ENCODE measurements around the gene ZNF367.
"Not testable (repeated sequence)": the region's sequence is repeated elsewhere in the genome, so short reads cannot be mapped to it uniquely, and the experiment has no call there.

ZNF367 gene

GRCh38 chr9:96399325-96399633 lies 18.9 kb downstream of the ZNF367 start:
- no peak for DNase-seq

GRCh38 chr9:96398582-96399324 lies 19.4 kb downstream of the ZNF367 start:
- DNase-seq: no peak

- DNase-seq: no peak
Measured at GRCh38 chr9:96395964-96396363, 22.2 kb downstream of the ZNF367 start.

GRCh38 chr9:96394832-96395496 lies 23.2 kb downstream of the ZNF367 start:
- no peak for DNase-seq

DNA sequence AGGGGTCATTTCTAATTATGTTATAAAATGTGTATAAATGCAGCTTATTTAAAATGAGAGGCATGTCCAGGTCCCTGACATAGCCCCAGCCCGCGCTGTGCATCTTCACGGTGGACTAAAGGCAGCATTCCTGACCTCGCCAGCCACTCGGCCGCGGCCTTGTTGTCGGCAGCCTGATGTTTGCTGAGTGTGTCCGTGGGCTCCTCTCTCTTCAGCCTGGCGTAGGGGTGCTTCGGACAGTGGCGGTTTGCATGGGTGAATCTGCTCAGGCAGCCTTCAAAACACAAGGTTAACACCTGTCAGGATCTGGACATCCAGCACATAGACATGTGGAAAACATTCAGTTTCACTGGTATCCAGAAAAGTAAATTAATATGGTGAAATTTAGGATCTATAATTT lies 25.9 kb downstream of the ZNF367 start:
- DNase-seq: no peak

- no peak for DNase-seq
Measured at GRCh38 chr9:96391021-96391765, 27.0 kb downstream of the ZNF367 start.

- no peak for DNase-seq
Measured at GRCh38 chr9:96388144-96388543, 30.0 kb downstream of the ZNF367 start.

GRCh38 chr9:96386157-96386556 lies 32.0 kb downstream of the ZNF367 start:
- DNase-seq: no peak

DNA sequence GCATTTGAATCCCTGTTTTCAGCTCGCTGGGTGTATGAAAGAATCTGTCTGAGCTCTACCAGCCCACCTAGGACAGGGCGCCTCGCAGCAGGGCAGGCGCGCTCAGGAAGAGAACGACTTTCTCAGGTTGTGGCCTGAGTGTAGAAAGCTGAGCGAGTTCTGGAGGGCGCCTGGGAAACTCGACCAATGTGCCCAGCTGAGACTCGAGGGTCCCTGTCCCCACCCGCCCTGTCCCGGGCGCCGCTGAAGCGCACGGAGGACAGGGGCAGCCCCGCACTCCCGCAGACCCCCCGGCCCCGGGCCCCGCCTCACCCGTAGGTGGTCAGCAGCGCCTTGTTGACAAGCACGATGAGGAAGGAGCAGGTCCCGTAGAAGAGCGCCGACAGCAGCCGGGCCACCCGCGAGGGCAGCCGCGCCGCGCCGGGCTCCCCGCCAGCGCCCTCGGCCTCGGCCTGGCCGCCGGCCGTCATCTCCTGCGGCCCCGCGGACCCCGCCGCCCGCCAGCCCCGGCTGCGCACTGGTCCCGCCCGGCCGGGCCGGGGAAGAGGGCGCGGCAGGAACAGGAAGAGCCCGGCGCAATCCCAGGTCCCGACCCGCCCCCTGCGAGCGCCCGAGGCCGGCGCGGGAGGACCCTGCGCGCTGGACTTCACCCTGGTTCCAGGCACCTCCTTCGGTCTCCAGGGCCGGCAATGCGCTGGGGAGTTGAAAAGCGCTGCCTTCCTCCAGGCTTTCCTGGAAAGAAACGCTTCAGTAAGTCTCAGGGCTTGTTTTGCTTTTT lies 34.8 kb downstream of the ZNF367 start, which contains the start of gene SLC35D2:
Gene SLC35D2, minus strand, starts transcription at position 547 of the 778 bp plus-strand sequence. Its CDS starts 77 bp downstream, at position 470.
- DNase-seq: peak; percentile 43

GRCh38 chr9:96382839-96383164 lies 35.4 kb downstream of the ZNF367 start:
- DNase-seq: no peak

DNA sequence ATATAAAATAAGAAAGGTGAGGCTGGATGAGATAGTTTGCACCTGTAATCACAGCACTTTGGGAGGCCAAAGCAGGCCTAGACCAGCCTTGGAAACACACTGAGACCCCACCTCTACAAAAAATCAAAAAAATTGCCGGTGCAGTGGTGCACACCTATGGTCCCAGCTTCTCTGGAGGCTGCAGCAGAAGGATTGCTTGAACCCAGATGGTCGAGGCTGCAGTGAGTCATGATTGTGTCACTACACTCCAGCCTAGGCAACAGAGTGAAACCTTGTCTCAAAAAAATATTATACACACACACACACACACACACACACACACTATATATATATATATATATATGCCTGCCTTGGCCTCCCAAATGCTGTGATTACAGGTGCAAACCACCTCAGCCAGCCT lies 36.0 kb downstream of the ZNF367 start:
- DNase-seq: no peak

GRCh38 chr9:96381696-96382095 lies 36.5 kb downstream of the ZNF367 start:
- DNase-seq: no peak

DNA sequence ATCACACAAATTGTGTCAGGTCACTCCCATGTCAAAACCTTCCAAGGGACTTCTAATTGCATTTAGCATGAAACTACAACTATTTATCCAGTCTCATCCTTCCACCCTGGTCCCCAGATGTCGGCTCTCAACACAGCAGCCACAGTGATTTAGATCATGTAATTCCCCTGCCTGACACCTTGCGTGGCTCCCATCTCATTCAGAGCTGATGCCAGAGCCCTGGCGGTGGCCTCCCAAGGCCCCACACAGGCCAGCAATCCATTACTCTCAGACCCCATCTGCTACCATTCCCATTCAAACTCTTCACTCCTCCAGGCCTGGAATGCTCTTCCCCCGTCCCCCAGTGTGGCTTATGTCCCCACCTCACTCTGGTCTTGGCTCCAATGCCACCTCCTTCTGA lies 37.0 kb downstream of the ZNF367 start:
- DNase-seq: no peak

DNA sequence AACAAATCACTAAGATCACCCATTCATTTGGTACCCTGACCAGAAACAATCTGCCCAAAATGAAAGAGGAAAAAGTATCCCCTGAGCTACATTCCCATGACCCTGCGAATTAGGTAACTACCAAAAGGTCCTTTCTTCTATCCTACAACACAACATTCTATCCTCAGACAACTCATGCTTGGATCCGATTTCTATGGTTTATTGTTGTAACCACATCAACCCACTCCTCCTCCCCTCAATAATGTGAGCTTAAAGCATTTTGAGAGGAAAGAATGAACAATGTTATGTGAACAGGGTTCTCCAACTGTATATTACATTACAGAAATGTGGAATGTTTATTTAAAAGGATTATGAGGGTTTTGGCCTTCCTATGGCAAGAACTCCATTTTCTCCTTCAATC lies 38.7 kb downstream of the ZNF367 start:
- no peak for DNase-seq

GRCh38 chr9:96378187-96378586 lies 40.0 kb downstream of the ZNF367 start:
- DNase-seq: no peak

DNA sequence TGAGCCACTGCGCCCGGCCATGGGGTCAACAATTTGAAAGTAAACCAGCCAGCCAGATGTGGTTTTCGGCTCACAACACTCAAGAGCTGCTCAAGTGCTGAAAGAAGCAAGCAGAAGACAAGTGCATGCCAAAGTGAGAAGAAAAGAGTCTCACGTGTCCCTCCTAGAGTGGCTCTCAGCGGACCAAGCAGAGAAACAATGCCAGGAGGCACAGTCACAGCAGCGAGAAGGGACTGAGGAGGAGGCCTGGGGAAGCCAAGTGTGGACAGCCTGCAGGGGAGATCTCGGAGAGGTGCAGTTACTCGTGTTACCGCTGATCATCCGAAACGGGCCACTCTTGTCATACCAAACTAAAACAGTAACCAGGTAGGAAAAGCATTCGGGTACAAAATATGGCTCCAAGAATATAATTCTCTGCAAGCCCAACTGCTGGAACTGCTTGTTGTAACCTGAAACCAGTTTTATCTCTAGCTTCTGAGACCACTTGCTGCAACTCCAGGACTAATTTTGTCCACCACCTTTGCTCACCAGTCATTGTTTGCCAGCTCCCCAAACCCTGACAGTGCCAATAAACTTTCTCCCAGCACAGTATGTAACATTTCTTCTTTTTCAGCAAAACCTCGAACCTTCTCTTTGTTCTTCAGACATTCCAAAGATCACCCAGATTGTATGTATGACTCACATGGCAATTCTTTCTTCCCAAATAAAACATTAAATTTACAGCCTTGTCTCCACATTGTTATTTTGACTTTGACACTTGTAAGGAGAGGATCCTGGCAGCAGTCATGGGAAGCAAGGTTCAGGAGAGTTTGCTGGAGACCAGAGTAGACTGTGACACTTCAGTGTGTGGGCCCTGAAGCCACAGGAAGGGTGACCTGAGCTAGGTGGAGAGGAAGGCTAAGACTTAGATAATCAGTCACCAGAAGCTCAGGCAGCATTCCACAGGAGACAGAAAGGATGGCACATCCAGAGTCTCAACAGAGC lies 41.0 kb downstream of the ZNF367 start:
- peak; percentile 32 for DNase-seq

- not testable (repeated sequence) for DNase-seq
Measured at GRCh38 chr9:96375507-96375906, 42.7 kb downstream of the ZNF367 start.

DNA sequence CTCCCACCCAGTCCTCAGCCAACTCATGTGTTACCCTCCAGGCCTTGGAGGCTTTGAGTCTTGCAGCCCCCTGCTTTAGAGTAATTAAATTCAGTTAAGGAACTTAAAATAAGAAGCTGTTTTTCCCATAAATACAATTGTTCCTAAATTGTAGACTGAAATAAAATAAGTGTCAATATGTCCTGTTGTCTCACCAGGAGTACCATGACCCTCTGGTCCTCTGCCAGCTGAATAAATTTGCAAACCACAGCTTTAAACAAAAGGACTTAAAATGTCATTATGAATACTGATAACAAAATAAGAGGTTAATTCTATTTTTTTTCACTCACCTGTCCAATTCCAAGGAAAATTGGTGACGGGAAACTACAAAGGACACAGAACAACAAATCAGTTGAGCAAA lies 50.2 kb downstream of the ZNF367 start:
- no peak for DNase-seq

GRCh38 chr9:96363175-96363967 lies 54.8 kb downstream of the ZNF367 start:
- DNase-seq: no peak

DNA sequence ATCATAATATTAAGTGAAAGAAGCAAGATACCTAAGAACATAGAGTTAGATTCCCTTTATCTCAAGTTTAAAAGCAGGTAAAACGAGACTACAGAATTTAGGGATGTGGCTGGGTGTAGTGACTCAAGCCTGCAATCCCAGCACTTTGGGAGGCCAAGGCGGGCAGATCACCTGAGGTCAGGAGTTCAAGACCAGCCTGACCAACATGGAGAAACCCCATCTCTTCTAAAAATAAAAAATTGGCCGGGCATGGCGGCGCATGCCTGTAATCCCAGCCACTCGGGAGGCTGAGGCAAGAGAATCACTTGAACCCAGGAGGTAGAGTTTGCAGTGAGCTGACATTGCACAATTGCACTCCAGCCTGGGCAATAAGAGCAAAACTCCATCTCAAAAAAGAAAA lies 56.1 kb downstream of the ZNF367 start:
- DNase-seq: not testable (repeated sequence)

DNA sequence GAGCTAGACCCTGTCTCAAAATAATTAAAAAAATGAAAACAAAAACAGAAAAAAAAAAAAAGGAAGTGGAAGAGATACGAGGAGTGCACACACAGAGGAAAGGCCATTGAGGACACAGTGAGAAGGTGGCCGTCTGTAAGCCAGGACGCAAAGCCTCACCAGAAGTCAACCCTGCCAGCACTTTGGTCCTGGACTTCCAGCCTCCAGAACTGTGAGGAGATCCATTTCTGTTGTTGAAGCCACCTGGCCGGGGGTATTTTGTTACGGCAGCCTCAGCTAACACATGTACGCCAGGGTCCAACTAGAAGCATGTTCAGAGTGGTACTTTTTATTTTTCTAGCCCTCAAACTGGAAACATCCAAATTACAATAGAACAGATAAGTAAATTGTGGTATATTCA lies 56.5 kb downstream of the ZNF367 start:
- DNase-seq: no peak

All from fibroblast of skin of scalp (primary cell).